Non-pigmented ciliary epithelial cell (primary cell): ENCODE results near the gene GABARAPL2.
A peak's percentile ranks its signal among the peaks of the same experiment; 100 is the strongest.
"Not testable (repeated sequence)": the region's sequence is repeated elsewhere in the genome, so short reads cannot be mapped to it uniquely, and the experiment has no call there.

ENCODE experiments used
- DNase-seq: peaks from one replicate; pipeline ENCODE4 v3.0.0-alpha.2; 2010; ENCODE audit warnings: low read depth

The GABARAPL2 gene, protein sequence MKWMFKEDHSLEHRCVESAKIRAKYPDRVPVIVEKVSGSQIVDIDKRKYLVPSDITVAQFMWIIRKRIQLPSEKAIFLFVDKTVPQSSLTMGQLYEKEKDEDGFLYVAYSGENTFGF

DNA sequence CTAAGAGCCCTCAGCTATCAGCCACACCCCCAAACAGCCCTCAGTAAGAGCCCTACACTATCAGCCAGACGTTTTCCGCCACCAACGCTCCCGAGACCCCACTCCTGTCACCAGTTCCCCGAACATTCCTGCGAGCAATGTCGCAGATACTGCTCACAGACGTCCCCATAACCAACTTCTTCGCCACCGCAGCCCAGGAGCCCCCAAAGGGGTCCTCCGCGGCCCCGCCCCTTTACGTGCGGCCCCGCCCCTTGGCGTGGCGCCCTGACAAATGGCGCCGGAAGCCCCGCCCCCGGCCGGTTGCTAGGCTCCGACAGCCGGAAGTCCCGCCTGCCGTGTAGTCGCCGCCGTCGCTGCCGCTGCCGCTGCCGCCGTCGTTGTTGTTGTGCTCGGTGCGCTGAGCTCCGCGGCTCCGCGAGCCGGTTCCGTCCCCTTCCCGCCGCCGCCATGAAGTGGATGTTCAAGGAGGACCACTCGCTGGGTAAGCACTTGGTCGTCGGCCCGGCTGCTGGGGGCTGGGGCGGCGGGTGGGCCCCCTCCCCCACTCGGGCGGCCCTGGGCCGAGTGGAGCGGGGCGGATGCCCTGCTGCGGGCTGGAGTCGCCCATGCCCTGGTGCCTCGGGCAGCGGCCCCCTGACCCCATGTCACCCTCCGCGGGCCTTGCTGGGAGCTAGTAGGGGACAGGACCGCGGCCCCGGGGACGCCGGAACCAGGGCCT lies at the start of gene GABARAPL2:
TSS of gene GABARAPL2 (plus strand) at position 340 of the 718 bp plus-strand sequence. CDS start at position 448, 108 bp downstream.
- DNase-seq: no peak

DNA sequence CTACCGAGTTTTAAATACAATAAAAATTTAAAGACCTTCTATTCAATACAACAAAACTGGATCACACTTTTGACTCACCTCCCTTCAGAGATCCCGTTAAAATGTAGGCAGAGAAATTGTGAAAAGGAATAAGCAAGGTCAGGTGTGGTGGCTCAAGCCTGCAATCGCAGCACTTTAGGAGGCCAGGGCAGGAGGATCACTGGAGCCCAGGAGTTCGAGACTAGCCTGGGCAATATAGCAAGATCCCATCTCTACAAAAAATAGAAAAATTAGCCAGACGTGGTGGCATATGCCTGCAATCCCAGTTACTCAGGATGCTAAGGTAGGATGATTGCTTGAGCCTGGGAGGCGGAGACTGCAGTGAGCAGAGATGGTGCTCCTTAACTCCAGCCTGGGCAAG lies 47.0 kb upstream of the GABARAPL2 start:
- DNase-seq: no peak

GRCh38 chr16:75526032-75526790 lies 40.0 kb upstream of the GABARAPL2 start:
- DNase-seq: no peak

DNA sequence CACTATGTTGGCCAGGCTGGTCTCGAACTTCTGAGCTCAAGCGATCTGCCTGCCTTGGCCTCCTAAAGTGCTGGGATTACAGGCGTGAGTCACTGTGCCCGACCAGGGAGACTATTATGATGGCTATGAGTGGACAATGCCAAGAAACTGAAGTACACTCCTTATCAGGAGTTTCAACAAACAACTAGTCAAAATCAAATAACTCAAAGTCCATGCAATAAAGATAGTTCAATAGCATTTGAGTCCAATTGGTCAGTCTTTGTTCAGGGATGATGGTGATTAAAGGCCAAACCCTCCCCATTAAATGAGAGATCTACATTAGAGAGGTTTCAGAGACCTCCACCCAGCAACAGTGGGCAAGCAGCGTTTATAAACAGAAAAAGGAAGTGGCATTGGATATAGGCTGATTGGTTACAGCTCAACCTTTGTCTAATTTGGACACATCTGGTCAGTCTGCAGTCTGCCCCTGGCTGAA lies 38.3 kb upstream of the GABARAPL2 start:
- no peak for DNase-seq

DNA sequence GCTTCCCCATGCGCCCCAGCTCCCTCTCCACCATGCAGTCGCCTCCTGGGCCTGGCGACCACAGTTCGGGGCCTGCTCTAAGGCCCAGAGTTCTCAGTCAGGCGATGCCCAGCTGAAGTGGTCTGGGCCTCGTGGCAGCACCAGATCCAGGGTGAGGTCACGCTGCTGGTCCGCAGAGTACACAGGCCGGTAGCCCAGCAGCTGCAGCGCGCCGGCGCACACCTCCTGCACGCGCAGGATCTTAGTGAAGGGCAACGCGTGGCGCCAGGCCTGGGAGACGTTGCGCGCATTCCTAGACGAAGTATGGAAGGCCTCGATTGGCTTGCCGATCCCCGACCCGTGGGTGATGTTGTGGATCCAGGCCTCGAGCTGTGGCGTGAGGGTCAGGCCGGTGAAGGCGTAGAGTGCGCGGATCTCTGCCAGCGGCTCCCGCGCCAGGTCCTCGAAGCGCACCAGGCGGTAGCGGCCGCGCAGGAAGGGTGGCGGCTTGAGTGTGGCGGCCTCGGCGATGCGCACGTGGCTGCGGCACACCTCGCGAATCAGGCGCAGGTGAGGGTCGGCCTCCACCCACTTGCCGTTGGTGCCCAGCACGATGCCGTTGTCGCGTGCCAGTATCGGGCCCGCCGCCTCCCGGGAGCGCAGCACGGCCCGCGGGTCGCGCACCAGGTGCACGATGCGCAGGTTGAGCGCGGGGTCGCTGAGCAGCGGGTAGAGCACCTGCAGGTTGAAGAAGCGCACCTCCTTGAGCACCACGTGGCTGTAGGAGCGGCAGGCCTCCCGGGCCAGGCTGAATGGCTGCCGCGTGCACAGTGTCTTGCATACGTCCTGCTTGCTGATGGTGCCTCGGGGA lies 36.9 kb upstream of the GABARAPL2 start:
- DNase-seq: no peak

GRCh38 chr16:75529959-75530358 lies 36.2 kb upstream of the GABARAPL2 start:
- no peak for DNase-seq

DNA sequence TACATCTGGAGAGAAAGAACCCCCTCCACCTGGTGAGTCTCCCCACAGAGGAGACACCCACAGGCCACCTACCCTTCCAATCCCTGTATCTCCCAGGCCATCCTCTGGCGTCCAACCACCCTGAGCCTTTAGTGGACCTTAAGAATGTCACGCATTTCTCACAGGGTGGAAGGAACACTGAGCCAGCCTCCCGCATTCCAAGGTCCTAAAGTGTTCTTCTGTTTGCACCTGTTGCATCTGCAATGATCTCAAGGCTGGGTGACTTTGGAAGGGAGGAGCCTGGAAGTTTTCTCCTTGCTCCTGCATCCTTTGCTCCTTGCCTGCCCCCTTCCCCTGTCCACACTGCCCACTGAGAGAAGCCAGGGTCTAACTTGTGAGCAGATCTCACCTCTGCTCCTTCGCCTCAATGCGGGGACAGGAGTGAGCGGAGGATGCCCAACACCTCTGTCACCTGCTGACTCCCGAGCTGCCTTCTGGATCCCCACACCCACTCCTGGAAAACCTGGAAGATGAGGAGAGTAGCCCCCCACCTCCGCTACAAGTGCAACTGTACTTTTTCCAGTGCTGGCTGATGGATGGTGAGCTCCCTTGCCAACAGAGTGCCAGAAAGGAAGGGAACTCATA lies 33.9 kb upstream of the GABARAPL2 start:
- no peak for DNase-seq

- DNase-seq: no peak
Observed at GRCh38 chr16:75532791-75533190, 33.4 kb upstream of the GABARAPL2 start.

DNA sequence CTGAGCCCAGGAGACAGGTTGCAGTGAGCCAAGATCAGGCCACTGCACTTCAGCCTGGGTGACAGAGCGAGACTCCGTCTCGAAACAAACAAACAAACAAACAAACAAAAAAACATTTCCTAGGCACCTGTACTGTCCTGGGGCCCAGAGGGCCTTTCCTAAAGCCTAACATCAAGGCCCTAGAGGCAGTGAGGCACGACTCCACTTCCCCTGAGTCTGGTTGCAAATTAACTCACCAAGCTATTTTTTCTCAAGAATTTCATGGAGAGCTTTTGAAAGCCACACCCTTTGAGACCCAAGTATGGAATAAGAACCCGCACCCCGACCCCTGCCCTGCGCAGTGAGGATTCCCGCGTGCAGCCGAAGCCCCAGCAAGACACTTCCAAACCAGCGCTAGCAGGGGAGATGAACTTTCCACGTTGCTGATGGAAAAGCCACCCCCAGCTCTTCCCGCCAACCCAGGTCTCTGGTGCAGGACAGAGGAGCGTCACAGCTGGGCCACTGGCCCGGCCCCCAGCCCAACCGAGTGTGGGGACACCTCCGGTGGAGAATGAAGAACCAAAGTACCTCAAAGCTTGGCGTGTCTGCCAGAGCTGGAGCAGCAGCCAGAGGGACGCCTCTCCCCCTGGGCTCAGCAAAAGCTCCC lies 31.5 kb upstream of the GABARAPL2 start:
- DNase-seq: no peak

- no peak for DNase-seq
Observed at GRCh38 chr16:75535211-75535843, 30.9 kb upstream of the GABARAPL2 start.

DNA sequence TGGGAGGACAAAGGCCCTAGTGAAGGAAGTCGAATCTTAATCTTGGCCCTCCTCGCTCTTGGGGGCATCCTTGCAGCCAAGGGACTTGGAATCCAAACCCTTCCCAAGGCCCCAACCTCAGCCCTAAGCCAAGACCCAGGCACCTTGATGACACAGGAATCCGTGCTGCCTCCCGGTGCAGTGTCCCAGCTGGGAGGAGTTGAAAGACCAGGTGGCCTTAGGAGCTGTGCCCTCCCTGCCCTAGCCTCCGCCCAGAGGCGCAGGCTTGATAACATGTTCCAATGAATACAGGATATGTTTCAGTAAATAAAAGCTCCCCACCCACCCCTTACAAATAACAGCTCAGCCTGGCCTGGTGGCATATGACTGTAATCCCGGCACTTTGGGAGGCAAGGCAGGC lies 30.3 kb upstream of the GABARAPL2 start, which contains the start of gene CHST5:
TSS of gene CHST5 (minus strand) at position 208 of the 400 bp plus-strand sequence. CDS start 5,724 bp downstream, outside the sequence.
- DNase-seq: no peak

DNA sequence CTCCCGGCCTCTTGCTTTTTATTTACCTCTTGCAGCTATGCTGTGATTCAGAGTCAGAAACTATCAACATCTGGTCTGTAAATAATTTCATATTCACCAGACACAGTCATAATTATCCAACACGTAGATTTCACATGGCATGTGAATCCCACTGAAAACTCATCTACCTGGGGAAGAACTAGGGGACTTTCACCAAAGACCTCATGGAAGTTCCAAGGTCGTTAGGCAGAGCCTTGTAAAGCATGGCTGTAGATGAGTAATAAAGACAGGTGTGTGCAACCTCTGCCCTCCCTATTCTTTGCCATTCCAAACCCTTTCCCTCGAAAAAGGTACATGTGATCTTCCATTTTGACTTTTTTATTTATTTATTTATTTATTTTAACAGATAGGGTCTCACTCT lies 28.4 kb upstream of the GABARAPL2 start:
- DNase-seq: no peak

DNA sequence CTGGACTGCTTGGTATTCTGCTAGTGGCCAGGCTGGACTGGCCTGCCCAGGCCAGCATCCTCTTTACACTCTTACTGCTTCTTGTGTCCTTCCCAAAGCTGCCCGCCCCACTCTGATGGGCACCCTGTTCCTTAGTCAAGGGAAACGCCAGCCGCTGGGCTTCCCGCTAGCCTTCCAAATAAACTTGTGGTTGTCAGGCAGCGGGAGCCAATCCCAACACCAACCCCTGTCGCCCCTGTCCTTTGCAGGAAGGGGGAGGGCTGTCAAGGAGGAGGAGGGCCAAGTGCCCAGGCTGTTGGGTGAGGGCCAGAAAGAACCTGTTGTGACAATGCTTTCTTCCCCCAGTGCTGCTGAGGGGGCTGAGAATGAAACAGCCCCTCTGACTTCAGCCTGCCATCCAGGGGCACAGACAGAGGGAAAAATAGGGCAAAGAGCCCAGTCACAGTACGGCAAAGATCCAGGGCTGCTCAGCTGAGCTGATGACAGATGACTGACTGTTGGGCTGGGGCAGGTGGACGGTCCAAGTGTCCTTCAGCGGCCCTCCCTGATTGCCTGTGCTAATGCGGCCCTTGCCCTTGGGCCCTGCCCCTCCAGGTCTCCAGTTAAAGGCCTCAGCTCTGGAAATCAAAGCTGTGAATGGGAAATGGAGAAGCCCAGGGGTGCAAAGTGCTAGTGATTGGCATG lies 27.2 kb upstream of the GABARAPL2 start:
- DNase-seq: not testable (repeated sequence)

GRCh38 chr16:75541236-75541635 lies 24.9 kb upstream of the GABARAPL2 start:
- DNase-seq: no peak

GRCh38 chr16:75542462-75542861 lies 23.7 kb upstream of the GABARAPL2 start:
- not testable (repeated sequence) for DNase-seq

- not testable (repeated sequence) for DNase-seq
Observed at GRCh38 chr16:75545879-75546278, 20.3 kb upstream of the GABARAPL2 start.

- no peak for DNase-seq
Observed at GRCh38 chr16:75546293-75546692, 19.9 kb upstream of the GABARAPL2 start.

GRCh38 chr16:75548456-75548855 lies 17.7 kb upstream of the GABARAPL2 start:
- DNase-seq: not testable (repeated sequence)

GRCh38 chr16:75550211-75550662 lies 15.9 kb upstream of the GABARAPL2 start:
- peak; percentile 40 for DNase-seq

DNA sequence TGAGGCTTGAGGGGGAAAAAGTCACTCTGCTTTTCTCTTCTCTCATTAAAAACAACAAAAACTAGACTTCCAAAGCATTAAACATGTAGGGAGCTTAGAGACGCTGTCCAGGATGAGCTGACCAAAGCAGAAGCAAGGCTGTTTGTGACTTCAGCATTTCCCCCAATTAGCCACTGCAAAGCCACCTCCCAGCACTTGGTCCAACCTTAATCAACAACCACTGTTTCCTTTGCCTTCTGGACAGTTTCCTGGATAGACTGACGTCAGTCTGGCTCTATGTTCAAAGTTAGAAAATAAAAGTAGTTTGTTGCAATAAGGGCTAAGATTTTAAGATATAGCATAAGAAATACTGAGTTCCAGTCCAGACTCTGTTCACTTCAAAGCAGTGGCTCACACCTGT lies 13.2 kb upstream of the GABARAPL2 start:
- DNase-seq: no peak
